Measurements from ENCODE around the gene FGR.

Gene FGR

GRCh38 chr1:27571439-27572018 is 63.5 kb downstream of the FGR start:
- no peak for ATAC-seq
- TF ChIP-seq TCF4 (CRISPR knock-in tag; IDR thresholded peaks at IDR 0.05; ENCODE audit: borderline replicate concordance) (no peak), RARB (CRISPR knock-in tag; IDR thresholded peaks at IDR 0.05) (no peak), ESRRG (CRISPR knock-in tag; IDR thresholded peaks at IDR 0.05) (no peak), PPARA (CRISPR knock-in tag; IDR thresholded peaks at IDR 0.05; ENCODE audit: borderline replicate concordance) (no peak), POU6F1 (CRISPR knock-in tag; IDR thresholded peaks at IDR 0.05; ENCODE audit: borderline replicate concordance, low read depth) (no peak), ZC3H10 (CRISPR knock-in tag; IDR thresholded peaks at IDR 0.05) (no peak), ISL1 (CRISPR knock-in tag; IDR thresholded peaks at IDR 0.05) (no peak), TSHZ2 (CRISPR knock-in tag; IDR thresholded peaks at IDR 0.05) (no peak), ZFP3 (CRISPR knock-in tag; IDR thresholded peaks at IDR 0.05) (no peak), CSDC2 (CRISPR knock-in tag; IDR thresholded peaks at IDR 0.05) (no peak), TOX (CRISPR knock-in tag; IDR thresholded peaks at IDR 0.05; ENCODE audit: borderline replicate concordance) (no peak), ZNF70 (CRISPR knock-in tag; IDR thresholded peaks at IDR 0.05) (no peak), BACH2 (CRISPR knock-in tag; IDR thresholded peaks at IDR 0.05; ENCODE audit: borderline replicate concordance) (no peak), ZNF565 (CRISPR knock-in tag; conservative IDR thresholded peaks at IDR 0.05; ENCODE audit: low read depth) (no peak), ARNTL (CRISPR knock-in tag; IDR thresholded peaks at IDR 0.05; ENCODE audit: borderline replicate concordance, low read depth) (no peak), GLIS3 (CRISPR knock-in tag; IDR thresholded peaks at IDR 0.05) (no peak), PATZ1 (CRISPR knock-in tag; IDR thresholded peaks at IDR 0.05; ENCODE audit: borderline replicate concordance) (no peak), SNAI2 (CRISPR knock-in tag; IDR thresholded peaks at IDR 0.05) (no peak)
- TF ChIP-seq, protein P1, sequence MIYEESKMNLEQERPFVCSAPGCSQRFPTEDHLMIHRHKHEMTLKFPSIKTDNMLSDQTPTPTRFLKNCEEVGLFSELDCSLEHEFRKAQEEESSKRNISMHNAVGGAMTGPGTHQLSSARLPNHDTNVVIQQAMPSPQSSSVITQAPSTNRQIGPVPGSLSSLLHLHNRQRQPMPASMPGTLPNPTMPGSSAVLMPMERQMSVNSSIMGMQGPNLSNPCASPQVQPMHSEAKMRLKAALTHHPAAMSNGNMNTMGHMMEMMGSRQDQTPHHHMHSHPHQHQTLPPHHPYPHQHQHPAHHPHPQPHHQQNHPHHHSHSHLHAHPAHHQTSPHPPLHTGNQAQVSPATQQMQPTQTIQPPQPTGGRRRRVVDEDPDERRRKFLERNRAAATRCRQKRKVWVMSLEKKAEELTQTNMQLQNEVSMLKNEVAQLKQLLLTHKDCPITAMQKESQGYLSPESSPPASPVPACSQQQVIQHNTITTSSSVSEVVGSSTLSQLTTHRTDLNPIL (CRISPR knock-in tag; IDR thresholded peaks at IDR 0.05; ENCODE audit: low read depth) = no peak
- TF ChIP-seq, protein P2, sequence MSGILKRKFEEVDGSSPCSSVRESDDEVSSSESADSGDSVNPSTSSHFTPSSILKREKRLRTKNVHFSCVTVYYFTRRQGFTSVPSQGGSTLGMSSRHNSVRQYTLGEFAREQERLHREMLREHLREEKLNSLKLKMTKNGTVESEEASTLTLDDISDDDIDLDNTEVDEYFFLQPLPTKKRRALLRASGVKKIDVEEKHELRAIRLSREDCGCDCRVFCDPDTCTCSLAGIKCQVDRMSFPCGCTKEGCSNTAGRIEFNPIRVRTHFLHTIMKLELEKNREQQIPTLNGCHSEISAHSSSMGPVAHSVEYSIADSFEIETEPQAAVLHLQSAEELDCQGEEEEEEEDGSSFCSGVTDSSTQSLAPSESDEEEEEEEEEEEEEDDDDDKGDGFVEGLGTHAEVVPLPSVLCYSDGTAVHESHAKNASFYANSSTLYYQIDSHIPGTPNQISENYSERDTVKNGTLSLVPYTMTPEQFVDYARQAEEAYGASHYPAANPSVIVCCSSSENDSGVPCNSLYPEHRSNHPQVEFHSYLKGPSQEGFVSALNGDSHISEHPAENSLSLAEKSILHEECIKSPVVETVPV (CRISPR knock-in tag; IDR thresholded peaks at IDR 0.05) = no peak

- ATAC-seq = no peak
- TF ChIP-seq, protein P1 (CRISPR knock-in tag; IDR thresholded peaks at IDR 0.05; ENCODE audit: low read depth) = no peak
- TF ChIP-seq ISL1 (CRISPR knock-in tag; IDR thresholded peaks at IDR 0.05) (no peak), ARNTL (CRISPR knock-in tag; IDR thresholded peaks at IDR 0.05; ENCODE audit: borderline replicate concordance, low read depth) (no peak), ESRRG (CRISPR knock-in tag; IDR thresholded peaks at IDR 0.05) (no peak), ZFP3 (CRISPR knock-in tag; IDR thresholded peaks at IDR 0.05) (no peak), BACH2 (CRISPR knock-in tag; IDR thresholded peaks at IDR 0.05; ENCODE audit: borderline replicate concordance) (no peak)
- TF ChIP-seq, protein P2 (CRISPR knock-in tag; IDR thresholded peaks at IDR 0.05) = no peak
Measured at GRCh38 chr1:27570784-27571183, 64.2 kb downstream of the FGR start.
